LNCaP clone FGC (cell line): ENCODE data around the gene FGF7.
A peak's percentile ranks its signal among the peaks of the same experiment; 100 is the strongest.
"Not testable (repeated sequence)": the region's sequence is repeated elsewhere in the genome, so short reads cannot be mapped to it uniquely, and the experiment has no call there.

Experiments
- DNase-seq: peaks from one replicate; pipeline ENCODE4 v3.0.0-alpha.2; 2011; ENCODE audit warnings: low read depth
- H3K4me3 ChIP-seq: 2 replicates; pipeline ENCODE4 v1.5.1; 2011; ENCODE audit warnings: mild to moderate bottlenecking, low read depth, low read length, control low read depth
- TF ChIP-seq, protein P1 (sequence below): IDR thresholded peaks from 2 replicates; pipeline ENCODE4 v1.5.1; 2012; ENCODE audit warnings: mild to moderate bottlenecking; ENCODE audit not compliant: control insufficient read depth, insufficient read depth; ENCODE audit errors: extremely low read depth

FGF7 gene

GRCh38 chr15:49467746-49468480 lies 44.9 kb downstream of the FGF7 start:
- no peak overlapping the region for H3K4me3 ChIP-seq
- TF ChIP-seq, protein P1, sequence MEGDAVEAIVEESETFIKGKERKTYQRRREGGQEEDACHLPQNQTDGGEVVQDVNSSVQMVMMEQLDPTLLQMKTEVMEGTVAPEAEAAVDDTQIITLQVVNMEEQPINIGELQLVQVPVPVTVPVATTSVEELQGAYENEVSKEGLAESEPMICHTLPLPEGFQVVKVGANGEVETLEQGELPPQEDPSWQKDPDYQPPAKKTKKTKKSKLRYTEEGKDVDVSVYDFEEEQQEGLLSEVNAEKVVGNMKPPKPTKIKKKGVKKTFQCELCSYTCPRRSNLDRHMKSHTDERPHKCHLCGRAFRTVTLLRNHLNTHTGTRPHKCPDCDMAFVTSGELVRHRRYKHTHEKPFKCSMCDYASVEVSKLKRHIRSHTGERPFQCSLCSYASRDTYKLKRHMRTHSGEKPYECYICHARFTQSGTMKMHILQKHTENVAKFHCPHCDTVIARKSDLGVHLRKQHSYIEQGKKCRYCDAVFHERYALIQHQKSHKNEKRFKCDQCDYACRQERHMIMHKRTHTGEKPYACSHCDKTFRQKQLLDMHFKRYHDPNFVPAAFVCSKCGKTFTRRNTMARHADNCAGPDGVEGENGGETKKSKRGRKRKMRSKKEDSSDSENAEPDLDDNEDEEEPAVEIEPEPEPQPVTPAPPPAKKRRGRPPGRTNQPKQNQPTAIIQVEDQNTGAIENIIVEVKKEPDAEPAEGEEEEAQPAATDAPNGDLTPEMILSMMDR, result no peak
- DNase-seq, result no peak

GRCh38 chr15:49468481-49468839 lies 45.4 kb downstream of the FGF7 start:
- no peak for DNase-seq
- H3K4me3 ChIP-seq, result no peak overlapping the region
- TF ChIP-seq, protein P1, result no peak

- TF ChIP-seq, protein P1, result 0 out of 2 replicates have a peak, but pooled peaks have one; percentile 11
- not testable (repeated sequence) for H3K4me3 ChIP-seq, DNase-seq
These were observed 48.2 kb downstream of the FGF7 start for GRCh38 chr15:49471248-49471647.

DNA sequence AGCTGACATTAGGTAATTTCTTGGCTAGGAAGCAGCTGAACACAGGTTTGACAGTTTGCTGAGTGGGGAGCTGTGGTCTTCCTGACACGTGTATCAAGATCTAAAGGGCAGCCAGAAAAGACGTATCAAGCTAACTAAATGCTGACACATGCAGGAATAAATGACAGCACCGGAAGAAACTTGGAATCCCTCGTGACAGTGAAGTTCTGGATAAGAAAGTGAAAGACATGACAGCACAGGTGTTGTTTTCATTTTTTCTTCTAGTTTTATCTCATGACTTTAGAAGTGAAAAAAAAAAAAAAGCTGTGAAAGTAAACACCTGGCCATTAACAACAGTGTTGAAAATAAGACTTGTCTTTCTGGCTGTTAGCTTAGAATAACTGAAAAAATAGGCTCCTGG lies 48.7 kb downstream of the FGF7 start:
- DNase-seq, result no peak
- TF ChIP-seq, protein P1, result no peak
- H3K4me3 ChIP-seq, result no peak overlapping the region

- H3K4me3 ChIP-seq, result no peak overlapping the region
- TF ChIP-seq, protein P1, result no peak
These were observed 49.3 kb downstream of the FGF7 start for GRCh38 chr15:49472338-49472737.

GRCh38 chr15:49473031-49473430 lies 50.0 kb downstream of the FGF7 start:
- TF ChIP-seq, protein P1, result no peak
- no peak overlapping the region for H3K4me3 ChIP-seq
- no peak for DNase-seq

More at GRCh38 chr15:49472338-49472737, 49.3 kb downstream of the FGF7 start:
- no peak for DNase-seq

- not testable (repeated sequence) for DNase-seq
These were observed 55.0 kb downstream of the FGF7 start for GRCh38 chr15:49478021-49478420.

DNA sequence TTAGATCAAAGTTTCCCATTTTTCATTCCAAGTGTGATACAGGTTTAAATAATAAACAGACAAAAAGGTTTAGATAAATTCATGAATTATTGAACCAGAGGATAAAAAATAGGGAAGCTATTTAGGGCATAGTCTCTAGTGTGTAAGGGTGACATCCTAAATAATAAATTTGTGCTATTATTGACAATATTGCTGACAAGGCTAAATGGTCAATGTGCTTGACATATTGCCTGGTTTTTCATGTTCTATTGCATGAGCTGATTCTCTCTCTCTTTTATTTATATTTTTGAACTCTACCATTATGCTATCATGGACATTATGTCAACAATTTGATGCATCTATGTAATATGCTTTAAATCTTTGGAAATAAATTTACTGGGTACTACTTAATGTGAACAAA lies 55.9 kb downstream of the FGF7 start:
- H3K4me3 ChIP-seq, DNase-seq: not testable (repeated sequence)

More at GRCh38 chr15:49478021-49478420, 55.0 kb downstream of the FGF7 start:
- H3K4me3 ChIP-seq, result not testable (repeated sequence)

DNA sequence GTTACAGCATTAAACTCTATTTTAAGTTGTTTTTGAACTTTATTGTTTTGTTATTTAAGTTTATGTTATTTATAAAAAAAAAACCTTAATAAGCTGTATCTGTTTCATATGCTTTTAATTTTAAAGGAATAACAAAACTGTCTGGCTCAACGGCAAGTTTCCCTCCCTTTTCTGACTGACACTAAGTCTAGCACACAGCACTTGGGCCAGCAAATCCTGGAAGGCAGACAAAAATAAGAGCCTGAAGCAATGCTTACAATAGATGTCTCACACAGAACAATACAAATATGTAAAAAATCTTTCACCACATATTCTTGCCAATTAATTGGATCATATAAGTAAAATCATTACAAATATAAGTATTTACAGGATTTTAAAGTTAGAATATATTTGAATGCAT lies 62.4 kb downstream of the FGF7 start:
- H3K4me3 ChIP-seq, DNase-seq: not testable (repeated sequence)
